GM19025 (cell line): ENCODE data around the gene SH3RF1.
"Not testable (repeated sequence)": the region's sequence is repeated elsewhere in the genome, so short reads cannot be mapped to it uniquely, and the experiment has no call there.

Source experiments
- ATAC-seq: cut with Tn5 transposase; IDR thresholded peaks from one replicate; pipeline ENCODE4 v1.9.1; 2021; ENCODE audit warnings: mild to moderate bottlenecking, low read depth, moderate library complexity; ENCODE audit not compliant: unreplicated experiment

SH3RF1 gene

GRCh38 chr4:169229571-169230028 lies 41.2 kb downstream of the SH3RF1 start:
- no peak for ATAC-seq

GRCh38 chr4:169228076-169228475 lies 42.7 kb downstream of the SH3RF1 start:
- ATAC-seq, result no peak

- no peak for ATAC-seq
Measured at GRCh38 chr4:169226565-169226964, 44.2 kb downstream of the SH3RF1 start.

- ATAC-seq, result no peak
Measured at GRCh38 chr4:169225812-169226211, 44.9 kb downstream of the SH3RF1 start.

- no peak for ATAC-seq
Measured at GRCh38 chr4:169225058-169225751, 45.6 kb downstream of the SH3RF1 start.

- no peak for ATAC-seq
Measured at GRCh38 chr4:169222761-169223160, 48.0 kb downstream of the SH3RF1 start.

- no peak for ATAC-seq
Measured at GRCh38 chr4:169221662-169222061, 49.1 kb downstream of the SH3RF1 start.

GRCh38 chr4:169220854-169221411 lies 49.8 kb downstream of the SH3RF1 start:
- ATAC-seq, result no peak

GRCh38 chr4:169220447-169220846 lies 50.3 kb downstream of the SH3RF1 start:
- ATAC-seq, result no peak

GRCh38 chr4:169219440-169219839 lies 51.3 kb downstream of the SH3RF1 start:
- ATAC-seq, result no peak

GRCh38 chr4:169215656-169216055 lies 55.1 kb downstream of the SH3RF1 start:
- ATAC-seq, result no peak

- no peak for ATAC-seq
Measured at GRCh38 chr4:169212981-169213380, 57.8 kb downstream of the SH3RF1 start.

GRCh38 chr4:169210504-169211118 lies 60.1 kb downstream of the SH3RF1 start:
- peak; percentile 95 for ATAC-seq

GRCh38 chr4:169209388-169209883 lies 61.3 kb downstream of the SH3RF1 start:
- ATAC-seq, result no peak

GRCh38 chr4:169208516-169208915 lies 62.2 kb downstream of the SH3RF1 start:
- ATAC-seq, result no peak

GRCh38 chr4:169208090-169208455 lies 62.7 kb downstream of the SH3RF1 start:
- ATAC-seq, result no peak

GRCh38 chr4:169207436-169208089 lies 63.2 kb downstream of the SH3RF1 start:
- no peak for ATAC-seq

GRCh38 chr4:169205744-169206080 lies 65.0 kb downstream of the SH3RF1 start:
- no peak for ATAC-seq

GRCh38 chr4:169205075-169205743 lies 65.5 kb downstream of the SH3RF1 start:
- ATAC-seq, result no peak

- ATAC-seq, result no peak
Measured at GRCh38 chr4:169203891-169204290, 66.9 kb downstream of the SH3RF1 start.

- not testable (repeated sequence) for ATAC-seq
Measured at GRCh38 chr4:169203278-169203677, 67.5 kb downstream of the SH3RF1 start.
